ENCODE data around the gene PLCE1. TPM values are rescaled to one million over a fixed set of nuclear protein-coding genes. Genes with fewer than 3 reads are reported as not detected.
A peak's percentile ranks its signal among the peaks of the same experiment; 100 is the strongest.

The PLCE1 gene
- total RNA-seq, 4 donors from 2014 or later, result 13.5 to 23.0 (median 19.1) TPM

- Histone ChIP-seq H3K9me3 (no peaks in the 10 kb centered on the region), H3K36me3 (no peaks in the 10 kb centered on the region), H3K27ac (no peak overlapping the region), H3K4me3 (no peak overlapping the region), H3K27me3 (no peaks in the 10 kb centered on the region), H3K4me1 (no peaks in the 10 kb centered on the region)
- TF ChIP-seq, protein P1, sequence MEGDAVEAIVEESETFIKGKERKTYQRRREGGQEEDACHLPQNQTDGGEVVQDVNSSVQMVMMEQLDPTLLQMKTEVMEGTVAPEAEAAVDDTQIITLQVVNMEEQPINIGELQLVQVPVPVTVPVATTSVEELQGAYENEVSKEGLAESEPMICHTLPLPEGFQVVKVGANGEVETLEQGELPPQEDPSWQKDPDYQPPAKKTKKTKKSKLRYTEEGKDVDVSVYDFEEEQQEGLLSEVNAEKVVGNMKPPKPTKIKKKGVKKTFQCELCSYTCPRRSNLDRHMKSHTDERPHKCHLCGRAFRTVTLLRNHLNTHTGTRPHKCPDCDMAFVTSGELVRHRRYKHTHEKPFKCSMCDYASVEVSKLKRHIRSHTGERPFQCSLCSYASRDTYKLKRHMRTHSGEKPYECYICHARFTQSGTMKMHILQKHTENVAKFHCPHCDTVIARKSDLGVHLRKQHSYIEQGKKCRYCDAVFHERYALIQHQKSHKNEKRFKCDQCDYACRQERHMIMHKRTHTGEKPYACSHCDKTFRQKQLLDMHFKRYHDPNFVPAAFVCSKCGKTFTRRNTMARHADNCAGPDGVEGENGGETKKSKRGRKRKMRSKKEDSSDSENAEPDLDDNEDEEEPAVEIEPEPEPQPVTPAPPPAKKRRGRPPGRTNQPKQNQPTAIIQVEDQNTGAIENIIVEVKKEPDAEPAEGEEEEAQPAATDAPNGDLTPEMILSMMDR (IDR thresholded peaks at IDR 0.05), result no peak
- TF ChIP-seq EP300 (IDR thresholded peaks at IDR 0.05) (no peak), POLR2AphosphoS5 (IDR thresholded peaks at IDR 0.05) (no peak), POLR2A (IDR thresholded peaks at IDR 0.05) (no peak)
- 84 to 90% methylated on average over 3 of the region's 3 CpGs for WGBS, 2 donors (ENCODE audit: low coverage in 1 of 2)
- no peak for ATAC-seq
Observed at GRCh38 chr10:93977442-93977841, 16.3 kb upstream of the PLCE1 start.

GRCh38 chr10:93980486-93980885, 13.2 kb upstream of the PLCE1 start:
- WGBS, 2 donors (ENCODE audit: low coverage in 1 of 2), result 92 to 95% methylated on average over 3 of the region's 3 CpGs

DNA sequence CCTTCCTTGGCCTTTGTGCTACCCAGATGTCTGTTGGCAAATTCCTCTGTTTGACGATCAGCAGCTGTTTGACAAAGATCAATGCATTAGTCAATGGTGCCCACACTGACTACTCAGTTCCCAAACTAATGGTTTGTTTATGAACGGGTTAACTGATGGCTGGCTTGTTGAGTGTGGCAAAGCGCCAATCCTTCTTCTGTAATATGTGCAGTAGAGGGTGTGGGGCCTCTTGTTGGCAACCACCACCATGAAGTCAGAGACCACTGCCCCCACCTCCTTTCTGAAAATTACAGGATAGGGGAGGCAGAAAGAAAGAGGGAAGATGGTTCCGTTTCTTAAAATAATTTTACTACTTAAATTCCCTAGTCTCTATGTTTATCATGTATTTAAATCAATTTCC, 2.6 kb upstream of the PLCE1 start:
- Histone ChIP-seq H3K9me3 (no peaks in the 10 kb centered on the region), H3K4me1 (peaks cover 0 to 50% (median 11%) of the 10 kb centered on the region in 3 donors), H3K27me3 (peaks cover 9% of the 10 kb centered on the region), H3K36me3 (no peaks in the 10 kb centered on the region), H3K4me3 (no peak overlapping the region), H3K27ac (peak overlapping the region in 1 of 4 donors; percentile 50)
- no peak for ATAC-seq
- 59 to 64% methylated on average over 3 to 4 of the region's 4 CpGs for WGBS, 2 donors (ENCODE audit: low coverage in 1 of 2)
- no peak for TF ChIP-seq EP300 (IDR thresholded peaks at IDR 0.05)

More at GRCh38 chr10:93980486-93980885, 13.2 kb upstream of the PLCE1 start:
- H3K4me3 ChIP-seq, result no peak overlapping the region
- H3K27ac ChIP-seq, result no peak overlapping the region
- ATAC-seq, result no peak
- H3K9me3 ChIP-seq, result no peaks in the 10 kb centered on the region
- TF ChIP-seq POLR2A (IDR thresholded peaks at IDR 0.05) (no peak), POLR2AphosphoS5 (IDR thresholded peaks at IDR 0.05) (no peak), EP300 (IDR thresholded peaks at IDR 0.05) (no peak)
- TF ChIP-seq, protein P1 (IDR thresholded peaks at IDR 0.05), result no peak
- no peaks in the 10 kb centered on the region for H3K4me1 ChIP-seq
- H3K27me3 ChIP-seq, result no peaks in the 10 kb centered on the region
- no peaks in the 10 kb centered on the region for H3K36me3 ChIP-seq

DNA sequence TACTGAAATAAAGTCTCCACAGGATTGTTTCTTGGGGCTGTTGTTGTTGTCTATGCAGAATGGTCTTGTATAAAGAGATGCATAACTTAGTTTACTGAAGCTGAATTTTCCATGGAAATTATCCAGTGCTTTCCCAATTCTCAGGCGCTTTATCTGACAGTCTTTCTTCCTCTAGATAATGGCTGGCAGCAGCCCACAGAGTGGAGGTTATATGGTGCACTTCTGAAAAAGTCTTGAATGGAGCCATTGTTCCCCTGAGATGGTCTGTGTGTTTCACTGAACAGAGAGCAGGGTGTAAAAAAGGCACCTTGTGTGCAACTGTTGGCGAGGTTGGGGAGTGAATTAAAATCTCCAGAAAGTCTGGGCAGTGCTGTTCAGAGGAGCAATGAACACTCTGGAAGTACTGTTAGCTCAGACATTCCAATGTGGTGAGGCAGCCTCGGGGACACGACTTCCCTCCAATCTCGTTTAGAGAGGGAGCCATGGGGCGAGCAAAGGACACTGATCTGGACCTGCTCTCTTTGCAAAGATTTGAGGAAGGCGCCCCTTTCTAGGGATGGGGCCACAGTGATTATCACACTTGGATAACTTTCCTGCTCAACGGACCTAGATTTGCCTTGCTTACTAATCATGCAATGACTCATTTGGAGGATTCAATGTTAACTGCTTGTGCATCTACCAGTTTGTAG, 2.0 kb upstream of the PLCE1 start:
- Histone ChIP-seq H3K9me3 (no peaks in the 10 kb centered on the region), H3K4me3 (no peak overlapping the region), H3K27ac (peak overlapping the region in 3 of 4 donors; percentile 5 to 50 (median 15)), H3K4me1 (peaks cover 0 to 50% (median 11%) of the 10 kb centered on the region in 3 donors), H3K27me3 (peaks cover 9% of the 10 kb centered on the region), H3K36me3 (no peaks in the 10 kb centered on the region)
- peak; percentile 70 for ATAC-seq
- TF ChIP-seq, protein P1 (IDR thresholded peaks at IDR 0.05), result no peak
- peak; percentile 6 for TF ChIP-seq POLR2AphosphoS5 (IDR thresholded peaks at IDR 0.05)
- WGBS, 2 donors (ENCODE audit: low coverage in 1 of 2), result 13 to 33% methylated on average over 3 to 6 of the region's 8 CpGs

GRCh38 chr10:93992400-93993030, 1.2 kb upstream of the PLCE1 start:
- Histone ChIP-seq H3K9me3 (no peaks in the 10 kb centered on the region), H3K27me3 (peaks cover 9% of the 10 kb centered on the region), H3K4me1 (peaks cover 0 to 50% (median 11%) of the 10 kb centered on the region in 3 donors), H3K27ac (peak overlapping the region in 3 of 4 donors; percentile 19 to 79 (median 72)), H3K4me3 (no peak overlapping the region), H3K36me3 (no peaks in the 10 kb centered on the region)
- 80 to 81% methylated on average over 1 to 2 of the region's 2 CpGs for WGBS, 2 donors (ENCODE audit: low coverage in 1 of 2)
- ATAC-seq, result no peak
- TF ChIP-seq EP300 (IDR thresholded peaks at IDR 0.05) (no peak), POLR2AphosphoS5 (IDR thresholded peaks at IDR 0.05) (no peak), POLR2A (IDR thresholded peaks at IDR 0.05) (no peak)
- TF ChIP-seq, protein P1 (IDR thresholded peaks at IDR 0.05), result peak in 1 of 4 experiments; percentile 11

Measured in gastroesophageal sphincter (tissue), 4 donors.